ENCODE data around the gene TAOK1. TPM values are rescaled to one million over a fixed set of nuclear protein-coding genes. Genes with fewer than 3 reads are reported as not detected.

The TAOK1 gene
- total RNA-seq, 2 experiments from 2014 or later = 21.8 to 21.9 TPM

GRCh38 chr17:29409963-29410362, 19.8 kb downstream of the TAOK1 start:
- intact Hi-C loops (cut with micrococcal nuclease) = no loop called here
- peaks cover 31% of the 10 kb centered on the region for H3K4me1 Mint-ChIP-seq (ENCODE audit: low read depth)

GRCh38 chr17:29412780-29413565, 22.8 kb downstream of the TAOK1 start:
- CTCF ChIA-PET = interaction anchor here (1.1 kb wide), 1 partner anchor 43 kb away, joined by 5 read pairs; no protein-coding TSS in a partner anchor

More at GRCh38 chr17:29409963-29410362, 19.8 kb downstream of the TAOK1 start:
- CTCF ChIA-PET = interaction anchor here (0.6 kb wide), 1 partner anchor 213 kb away, joined by 3 read pairs; no protein-coding TSS in a partner anchor
- no peak overlapping the region for H3K4me3 Mint-ChIP-seq
- no peak overlapping the region for H3K27ac Mint-ChIP-seq
- peaks cover 5% of the 10 kb centered on the region for H3K36me3 Mint-ChIP-seq (ENCODE audit: low read depth)
- no peaks in the 10 kb centered on the region for H3K27me3 Mint-ChIP-seq (ENCODE audit: low read depth)
- DNase-seq = no peak
- no peaks in the 10 kb centered on the region for H3K9me3 Mint-ChIP-seq

GRCh38 chr17:29420128-29420527, 30.0 kb downstream of the TAOK1 start:
- no peak for DNase-seq
- H3K9me3 Mint-ChIP-seq = no peaks in the 10 kb centered on the region
- H3K4me3 Mint-ChIP-seq = no peak overlapping the region
- no peak overlapping the region for H3K27ac Mint-ChIP-seq
- H3K4me1 Mint-ChIP-seq (ENCODE audit: low read depth) = peaks cover 5% of the 10 kb centered on the region
- CTCF ChIA-PET = interaction anchor here (0.7 kb wide), 1 partner anchor 305 kb away, joined by 5 read pairs; no protein-coding TSS in a partner anchor
- no peaks in the 10 kb centered on the region for H3K27me3 Mint-ChIP-seq (ENCODE audit: low read depth)
- intact Hi-C loops (cut with micrococcal nuclease) = no loop called here
- peaks cover 5% of the 10 kb centered on the region for H3K36me3 Mint-ChIP-seq (ENCODE audit: low read depth)

More at GRCh38 chr17:29412780-29413565, 22.8 kb downstream of the TAOK1 start:
- peaks cover 5% of the 10 kb centered on the region for H3K36me3 Mint-ChIP-seq (ENCODE audit: low read depth)
- H3K4me3 Mint-ChIP-seq = no peak overlapping the region
- H3K27ac Mint-ChIP-seq = no peak overlapping the region
- DNase-seq = no peak
- peaks cover 23% of the 10 kb centered on the region for H3K4me1 Mint-ChIP-seq (ENCODE audit: low read depth)
- no peaks in the 10 kb centered on the region for H3K27me3 Mint-ChIP-seq (ENCODE audit: low read depth)
- H3K9me3 Mint-ChIP-seq = no peaks in the 10 kb centered on the region
- intact Hi-C loops (cut with micrococcal nuclease) = no loop called here

- Mint-ChIP-seq H3K4me3 (no peak overlapping the region), H3K27ac (no peak overlapping the region), H3K36me3 (ENCODE audit: low read depth) (peaks cover 5% of the 10 kb centered on the region), H3K4me1 (ENCODE audit: low read depth) (peaks cover 16% of the 10 kb centered on the region), H3K9me3 (no peaks in the 10 kb centered on the region), H3K27me3 (ENCODE audit: low read depth) (no peaks in the 10 kb centered on the region)
- intact Hi-C loops (cut with micrococcal nuclease) = no loop called here
- CTCF ChIA-PET = interaction anchor here (0.6 kb wide), 1 partner anchor 179 kb away, joined by 3 read pairs; no protein-coding TSS in a partner anchor
- DNase-seq = no peak
Observed at GRCh38 chr17:29430275-29430674, 40.1 kb downstream of the TAOK1 start.

- Mint-ChIP-seq H3K27me3 (ENCODE audit: low read depth) (no peaks in the 10 kb centered on the region), H3K4me1 (ENCODE audit: low read depth) (peaks cover 6% of the 10 kb centered on the region), H3K4me3 (no peak overlapping the region), H3K9me3 (no peaks in the 10 kb centered on the region), H3K36me3 (ENCODE audit: low read depth) (no peaks in the 10 kb centered on the region), H3K27ac (no peak overlapping the region)
- CTCF ChIA-PET = no interaction called here
- no peak for DNase-seq
- intact Hi-C loops (cut with micrococcal nuclease) = no loop called here
Observed at GRCh38 chr17:29433541-29433940, 43.4 kb downstream of the TAOK1 start.

GRCh38 chr17:29434550-29434949, 44.4 kb downstream of the TAOK1 start:
- DNase-seq = no peak
- no peak overlapping the region for H3K27ac Mint-ChIP-seq
- intact Hi-C loops (cut with micrococcal nuclease) = no loop called here
- H3K36me3 Mint-ChIP-seq (ENCODE audit: low read depth) = no peaks in the 10 kb centered on the region
- CTCF ChIA-PET = no interaction called here
- no peak overlapping the region for H3K4me3 Mint-ChIP-seq
- no peaks in the 10 kb centered on the region for H3K27me3 Mint-ChIP-seq (ENCODE audit: low read depth)
- peaks cover 7% of the 10 kb centered on the region for H3K4me1 Mint-ChIP-seq (ENCODE audit: low read depth)
- H3K9me3 Mint-ChIP-seq = no peaks in the 10 kb centered on the region

GRCh38 chr17:29442451-29442850, 52.3 kb downstream of the TAOK1 start:
- Mint-ChIP-seq H3K9me3 (no peaks in the 10 kb centered on the region), H3K4me1 (ENCODE audit: low read depth) (peaks cover 47% of the 10 kb centered on the region), H3K27ac (no peak overlapping the region), H3K27me3 (ENCODE audit: low read depth) (no peaks in the 10 kb centered on the region), H3K4me3 (no peak overlapping the region), H3K36me3 (ENCODE audit: low read depth) (peaks cover 8% of the 10 kb centered on the region)
- CTCF ChIA-PET = no interaction called here
- DNase-seq = no peak
- intact Hi-C loops (cut with micrococcal nuclease) = no loop called here

- CTCF ChIA-PET = no interaction called here
Observed at GRCh38 chr17:29443041-29443739, 53.0 kb downstream of the TAOK1 start.

GRCh38 chr17:29444589-29444988, 54.4 kb downstream of the TAOK1 start:
- DNase-seq = no peak
- intact Hi-C loops (cut with micrococcal nuclease) = no loop called here
- Mint-ChIP-seq H3K4me1 (ENCODE audit: low read depth) (peaks cover 58% of the 10 kb centered on the region), H3K27me3 (ENCODE audit: low read depth) (no peaks in the 10 kb centered on the region), H3K27ac (no peak overlapping the region), H3K4me3 (no peak overlapping the region), H3K9me3 (no peaks in the 10 kb centered on the region), H3K36me3 (ENCODE audit: low read depth) (peaks cover 8% of the 10 kb centered on the region)
- CTCF ChIA-PET = no interaction called here

More at GRCh38 chr17:29443041-29443739, 53.0 kb downstream of the TAOK1 start:
- DNase-seq = no peak
- Mint-ChIP-seq H3K4me1 (ENCODE audit: low read depth) (peaks cover 53% of the 10 kb centered on the region), H3K36me3 (ENCODE audit: low read depth) (peaks cover 8% of the 10 kb centered on the region), H3K9me3 (no peaks in the 10 kb centered on the region), H3K27me3 (ENCODE audit: low read depth) (no peaks in the 10 kb centered on the region), H3K4me3 (no peak overlapping the region), H3K27ac (no peak overlapping the region)
- intact Hi-C loops (cut with micrococcal nuclease) = no loop called here

GRCh38 chr17:29445844-29446243, 55.7 kb downstream of the TAOK1 start:
- peaks cover 57% of the 10 kb centered on the region for H3K4me1 Mint-ChIP-seq (ENCODE audit: low read depth)
- no peak for DNase-seq

GRCh38 chr17:29449865-29450671, 59.9 kb downstream of the TAOK1 start:
- no peak overlapping the region for H3K27ac Mint-ChIP-seq

More at GRCh38 chr17:29445844-29446243, 55.7 kb downstream of the TAOK1 start:
- CTCF ChIA-PET = interaction anchor here (0.7 to 0.8 kb wide), 2 partner anchors 65 to 76 kb away, joined by 3 read pairs; no protein-coding TSS in a partner anchor
- Mint-ChIP-seq H3K4me3 (no peak overlapping the region), H3K27ac (no peak overlapping the region), H3K36me3 (ENCODE audit: low read depth) (peaks cover 8% of the 10 kb centered on the region), H3K9me3 (no peaks in the 10 kb centered on the region), H3K27me3 (ENCODE audit: low read depth) (no peaks in the 10 kb centered on the region)
- intact Hi-C loops (cut with micrococcal nuclease) = no loop called here

More at GRCh38 chr17:29449865-29450671, 59.9 kb downstream of the TAOK1 start:
- Mint-ChIP-seq H3K4me3 (no peak overlapping the region), H3K36me3 (ENCODE audit: low read depth) (peaks cover 24% of the 10 kb centered on the region), H3K4me1 (ENCODE audit: low read depth) (peaks cover 33% of the 10 kb centered on the region), H3K9me3 (no peaks in the 10 kb centered on the region), H3K27me3 (ENCODE audit: low read depth) (no peaks in the 10 kb centered on the region)
- CTCF ChIA-PET = interaction anchor here (1.4 kb wide), 1 partner anchor 80 kb away, joined by 3 read pairs; no protein-coding TSS in a partner anchor
- intact Hi-C loops (cut with micrococcal nuclease) = no loop called here
- DNase-seq = no peak
